A549 (cell line): Measurements from ENCODE around the gene KDM3A.

Source experiments
- CBX8 ChIP-seq: fragments of 200-600 bp; sonication (generic); IDR thresholded peaks from 2 replicates; pipeline ENCODE4 v1.6.1; 2016
- CHD4 ChIP-seq: fragments of 200-600 bp; sonication (generic); IDR thresholded peaks from 2 replicates; pipeline ENCODE4 v1.6.1; 2016; ENCODE audit warnings: antibody characterized with exemption, mild to moderate bottlenecking, borderline replicate concordance
- JUN ChIP-seq, 2 experiments: fragments of >200 bp; sonication (Bioruptor Twin); formaldehyde crosslinking; IDR thresholded peaks; 2 replicates in 1 of 2; 3 replicates in 1 of 2; pipeline ENCODE4 v1.6.1; 2016 to 2017
- MAFK ChIP-seq: fragments of 450-650 bp; IDR thresholded peaks from 2 replicates; pipeline ENCODE4 v1.6.1; 2014; ENCODE audit not compliant: partially characterized antibody
- NPAS2 ChIP-seq: fragments of 250-450 bp; sonication (Bioruptor Pico); IDR thresholded peaks from 2 replicates; pipeline ENCODE4 v1.8.0; 2022; ENCODE audit warnings: mild to moderate bottlenecking, moderate library complexity, borderline replicate concordance
- RFX5 ChIP-seq: fragments of 450-650 bp; IDR thresholded peaks from 2 replicates; pipeline ENCODE4 v1.7.1; 2014; ENCODE audit warnings: antibody characterized with exemption, mild to moderate bottlenecking, moderate library complexity
- ZNF302 ChIP-seq: fragments of 250-450 bp; sonication (Bioruptor Pico); IDR thresholded peaks from 2 replicates; pipeline ENCODE4 v1.9.0; 2021; ENCODE audit warnings: inconsistent platforms, mild to moderate bottlenecking, moderate library complexity
- TF ChIP-seq, protein P1 (sequence below): IDR thresholded peaks from 2 replicates; pipeline ENCODE4 v1.6.1; 2012
- TF ChIP-seq, protein P2 (sequence below): fragments of >200 bp; sonication (Bioruptor Twin); formaldehyde crosslinking; IDR thresholded peaks from 3 replicates; pipeline ENCODE4 v1.5.1; 2016
- TF ChIP-seq, protein P3 (sequence below): fragments of 450-650 bp; IDR thresholded peaks from 2 replicates; pipeline ENCODE4 v1.6.1; 2014; ENCODE audit warnings: antibody characterized with exemption
- TF ChIP-seq, protein P4 (sequence below): fragments of >200 bp; sonication (Bioruptor Twin); formaldehyde crosslinking; IDR thresholded peaks from 3 replicates; pipeline ENCODE4 v1.6.1; 2016

DNA sequence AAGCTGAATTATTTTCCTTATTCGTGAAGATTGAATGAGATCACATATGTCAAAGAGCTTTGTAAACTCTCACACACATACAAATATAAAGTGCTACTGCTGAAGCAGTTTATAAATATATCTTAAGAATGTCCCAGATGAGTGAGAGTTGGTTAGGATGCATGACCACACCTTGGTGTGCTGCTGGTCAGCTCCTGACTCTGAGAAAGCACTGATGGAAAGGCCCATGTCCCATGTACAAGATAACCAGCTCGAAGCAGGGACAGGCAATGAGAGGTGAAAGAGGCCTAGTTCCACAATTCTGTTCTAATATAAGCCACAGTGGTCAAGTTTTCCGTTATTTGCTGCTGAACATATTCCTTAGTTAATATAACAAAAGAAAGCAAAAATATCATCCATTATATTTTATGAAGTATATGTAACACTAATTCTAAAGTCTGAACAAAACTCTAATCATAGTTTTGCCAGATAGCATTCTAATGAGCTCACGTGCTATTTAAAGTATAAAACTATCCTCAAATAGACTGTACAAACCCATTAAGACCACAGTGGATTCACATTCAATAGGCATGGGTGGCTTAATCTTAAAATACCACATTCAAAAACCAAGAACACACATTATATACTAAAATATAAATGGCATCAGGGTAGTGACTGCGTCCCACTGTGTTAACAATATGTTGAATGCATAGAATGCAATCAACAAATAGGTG is 72.9 kb downstream of the KDM3A start:
- TF ChIP-seq, protein P1, sequence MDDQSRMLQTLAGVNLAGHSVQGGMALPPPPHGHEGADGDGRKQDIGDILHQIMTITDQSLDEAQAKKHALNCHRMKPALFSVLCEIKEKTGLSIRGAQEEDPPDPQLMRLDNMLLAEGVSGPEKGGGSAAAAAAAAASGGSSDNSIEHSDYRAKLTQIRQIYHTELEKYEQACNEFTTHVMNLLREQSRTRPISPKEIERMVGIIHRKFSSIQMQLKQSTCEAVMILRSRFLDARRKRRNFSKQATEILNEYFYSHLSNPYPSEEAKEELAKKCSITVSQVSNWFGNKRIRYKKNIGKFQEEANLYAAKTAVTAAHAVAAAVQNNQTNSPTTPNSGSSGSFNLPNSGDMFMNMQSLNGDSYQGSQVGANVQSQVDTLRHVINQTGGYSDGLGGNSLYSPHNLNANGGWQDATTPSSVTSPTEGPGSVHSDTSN: no peak
- TF ChIP-seq, protein P2, sequence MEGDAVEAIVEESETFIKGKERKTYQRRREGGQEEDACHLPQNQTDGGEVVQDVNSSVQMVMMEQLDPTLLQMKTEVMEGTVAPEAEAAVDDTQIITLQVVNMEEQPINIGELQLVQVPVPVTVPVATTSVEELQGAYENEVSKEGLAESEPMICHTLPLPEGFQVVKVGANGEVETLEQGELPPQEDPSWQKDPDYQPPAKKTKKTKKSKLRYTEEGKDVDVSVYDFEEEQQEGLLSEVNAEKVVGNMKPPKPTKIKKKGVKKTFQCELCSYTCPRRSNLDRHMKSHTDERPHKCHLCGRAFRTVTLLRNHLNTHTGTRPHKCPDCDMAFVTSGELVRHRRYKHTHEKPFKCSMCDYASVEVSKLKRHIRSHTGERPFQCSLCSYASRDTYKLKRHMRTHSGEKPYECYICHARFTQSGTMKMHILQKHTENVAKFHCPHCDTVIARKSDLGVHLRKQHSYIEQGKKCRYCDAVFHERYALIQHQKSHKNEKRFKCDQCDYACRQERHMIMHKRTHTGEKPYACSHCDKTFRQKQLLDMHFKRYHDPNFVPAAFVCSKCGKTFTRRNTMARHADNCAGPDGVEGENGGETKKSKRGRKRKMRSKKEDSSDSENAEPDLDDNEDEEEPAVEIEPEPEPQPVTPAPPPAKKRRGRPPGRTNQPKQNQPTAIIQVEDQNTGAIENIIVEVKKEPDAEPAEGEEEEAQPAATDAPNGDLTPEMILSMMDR: no peak
- TF ChIP-seq NPAS2 (CRISPR knock-in tag) (no peak), ZNF302 (CRISPR knock-in tag) (no peak), RFX5 (no peak), JUN (IDR thresholded peaks at IDR 0.05) (no peak), MAFK (no peak), CBX8 (no peak), CHD4 (no peak)
- TF ChIP-seq, protein P3, sequence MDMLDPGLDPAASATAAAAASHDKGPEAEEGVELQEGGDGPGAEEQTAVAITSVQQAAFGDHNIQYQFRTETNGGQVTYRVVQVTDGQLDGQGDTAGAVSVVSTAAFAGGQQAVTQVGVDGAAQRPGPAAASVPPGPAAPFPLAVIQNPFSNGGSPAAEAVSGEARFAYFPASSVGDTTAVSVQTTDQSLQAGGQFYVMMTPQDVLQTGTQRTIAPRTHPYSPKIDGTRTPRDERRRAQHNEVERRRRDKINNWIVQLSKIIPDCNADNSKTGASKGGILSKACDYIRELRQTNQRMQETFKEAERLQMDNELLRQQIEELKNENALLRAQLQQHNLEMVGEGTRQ: no peak
- TF ChIP-seq, protein P4, sequence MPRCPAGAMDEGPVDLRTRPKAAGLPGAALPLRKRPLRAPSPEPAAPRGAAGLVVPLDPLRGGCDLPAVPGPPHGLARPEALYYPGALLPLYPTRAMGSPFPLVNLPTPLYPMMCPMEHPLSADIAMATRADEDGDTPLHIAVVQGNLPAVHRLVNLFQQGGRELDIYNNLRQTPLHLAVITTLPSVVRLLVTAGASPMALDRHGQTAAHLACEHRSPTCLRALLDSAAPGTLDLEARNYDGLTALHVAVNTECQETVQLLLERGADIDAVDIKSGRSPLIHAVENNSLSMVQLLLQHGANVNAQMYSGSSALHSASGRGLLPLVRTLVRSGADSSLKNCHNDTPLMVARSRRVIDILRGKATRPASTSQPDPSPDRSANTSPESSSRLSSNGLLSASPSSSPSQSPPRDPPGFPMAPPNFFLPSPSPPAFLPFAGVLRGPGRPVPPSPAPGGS: no peak
